HG03159 (cell line): ENCODE results near the gene JAZF1.

ENCODE experiments used
- ATAC-seq: cut with Tn5 transposase; IDR thresholded peaks from one replicate; pipeline ENCODE4 v1.9.1; 2021; ENCODE audit warnings: mild to moderate bottlenecking, moderate library complexity; ENCODE audit not compliant: unreplicated experiment

JAZF1 gene

GRCh38 chr7:27921081-27921836, 259.3 kb downstream of the JAZF1 start:
- peak; percentile 46 for ATAC-seq

- no peak for ATAC-seq
Measured at GRCh38 chr7:27920281-27920946, 260.2 kb downstream of the JAZF1 start.

DNA sequence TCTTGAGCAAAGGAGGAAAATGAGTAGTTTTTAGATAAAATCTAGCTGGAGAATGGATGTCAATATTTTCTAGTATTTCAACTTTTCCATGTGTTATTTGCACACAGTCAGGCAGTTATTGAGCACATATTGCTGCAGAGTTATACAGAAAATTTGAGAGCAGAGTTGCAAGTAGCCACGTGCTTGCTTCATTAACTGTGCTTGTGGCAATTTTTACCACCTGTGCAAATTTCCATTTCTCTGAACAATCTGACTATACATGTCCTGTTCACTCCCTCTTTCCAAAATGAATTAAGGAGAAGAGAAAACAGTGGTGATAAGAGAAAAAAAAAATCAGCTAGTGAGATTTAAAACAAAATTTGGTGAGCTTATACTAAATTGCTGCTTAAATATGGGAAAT, 262.1 kb downstream of the JAZF1 start:
- ATAC-seq = no peak

DNA sequence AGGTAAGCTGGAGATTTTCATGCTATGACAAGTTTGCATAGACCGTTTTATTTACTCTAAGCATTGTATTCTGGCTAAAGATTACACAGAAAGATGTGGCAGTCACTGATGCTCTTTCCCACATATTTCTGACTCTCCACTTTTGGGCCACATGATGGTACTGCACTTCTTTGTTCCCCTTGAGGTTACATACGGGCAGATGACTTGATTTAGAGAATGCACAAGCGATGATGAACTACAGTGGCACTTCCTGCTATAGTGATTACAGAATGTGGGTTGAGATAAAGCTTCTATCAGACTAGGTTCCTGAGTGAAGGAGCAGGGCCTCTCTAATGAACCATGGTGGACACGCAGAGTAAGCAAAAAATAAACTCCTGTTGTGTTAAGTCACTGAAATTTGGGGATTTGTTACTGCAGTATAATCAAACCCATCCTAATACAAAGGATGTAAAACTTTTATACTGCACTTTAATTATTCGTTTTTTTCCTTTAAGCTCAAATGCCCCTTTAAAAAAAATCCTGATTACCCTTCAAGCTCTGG, 262.8 kb downstream of the JAZF1 start:
- ATAC-seq = no peak

DNA sequence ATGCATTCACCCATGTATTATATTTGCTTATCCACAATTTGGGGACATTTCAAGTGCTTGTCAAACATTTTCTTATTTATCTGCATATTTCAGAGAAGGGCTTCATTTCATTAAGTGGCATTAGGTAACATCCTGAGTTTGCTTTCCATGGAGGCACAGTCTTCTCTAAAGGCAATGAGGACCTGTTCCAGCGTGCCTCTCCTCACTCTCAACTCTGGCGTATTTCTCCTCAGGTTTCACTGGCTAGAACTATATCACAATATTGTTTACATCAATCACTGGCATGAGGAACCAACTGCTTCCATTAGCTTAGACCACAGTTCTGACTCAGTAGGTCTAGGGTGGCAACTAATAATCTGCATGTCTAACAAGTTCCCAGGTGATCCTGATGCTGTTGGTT, 263.5 kb downstream of the JAZF1 start:
- no peak for ATAC-seq

DNA sequence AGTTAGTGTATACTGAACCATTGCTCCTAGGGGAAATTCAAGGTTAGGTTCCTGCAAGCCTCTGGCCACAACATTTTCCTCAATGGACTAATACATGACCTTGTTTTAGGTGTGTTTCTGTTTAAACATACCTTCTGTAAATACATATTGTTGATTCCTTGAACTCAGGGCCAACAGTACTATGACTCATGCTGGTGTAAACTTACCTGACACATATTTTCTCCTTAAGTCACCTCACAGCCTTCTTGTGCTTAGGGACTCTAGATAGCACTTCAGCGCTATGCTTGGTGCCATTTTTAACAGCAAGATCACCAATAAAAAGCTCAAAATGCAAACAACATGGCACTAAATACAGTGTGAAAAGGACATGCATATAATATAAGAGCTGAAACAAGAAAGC, 264.2 kb downstream of the JAZF1 start:
- no peak for ATAC-seq

DNA sequence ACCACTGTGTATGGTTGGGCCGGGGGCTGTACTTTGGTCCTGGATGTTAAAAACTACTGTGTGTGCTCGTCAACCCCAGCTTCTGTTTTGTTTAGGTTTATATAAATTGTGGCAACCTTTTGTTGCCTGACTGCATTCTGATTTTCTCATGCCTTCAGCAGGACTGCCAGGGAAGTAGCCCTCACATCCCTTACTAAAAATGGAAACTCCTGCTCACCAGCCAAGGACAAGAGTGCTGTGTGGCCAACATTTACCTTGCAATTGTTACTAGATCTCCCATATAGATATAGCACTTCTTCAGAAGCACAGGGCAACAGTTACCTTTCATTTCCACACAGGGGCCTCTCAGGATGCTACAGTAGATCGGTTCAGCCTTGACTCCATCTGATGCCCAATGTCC, 266.2 kb downstream of the JAZF1 start:
- ATAC-seq = no peak

GRCh38 chr7:27912751-27913150, 267.8 kb downstream of the JAZF1 start:
- ATAC-seq = no peak

GRCh38 chr7:27911920-27912319, 268.7 kb downstream of the JAZF1 start:
- ATAC-seq = no peak

DNA sequence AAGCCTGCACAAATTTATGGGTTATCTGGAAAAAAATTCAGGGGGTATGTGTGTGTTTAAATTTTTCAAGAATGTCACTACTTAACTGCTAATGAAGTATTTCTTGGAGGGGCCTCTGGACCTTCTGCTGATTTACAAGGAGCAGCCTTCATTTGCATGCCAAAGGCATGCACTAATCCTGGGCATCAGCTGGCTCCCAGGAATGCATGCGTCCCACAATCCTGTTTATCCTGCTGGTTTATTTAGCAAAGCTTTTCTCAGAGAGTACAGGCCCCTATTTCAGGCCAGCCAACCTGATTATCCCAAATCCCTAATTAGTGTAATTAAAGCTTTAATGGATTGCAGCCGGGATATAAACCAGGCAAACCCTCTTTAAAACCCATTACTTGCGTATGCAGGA, 270.3 kb downstream of the JAZF1 start:
- no peak for ATAC-seq

GRCh38 chr7:27908534-27909165, 271.9 kb downstream of the JAZF1 start:
- no peak for ATAC-seq

DNA sequence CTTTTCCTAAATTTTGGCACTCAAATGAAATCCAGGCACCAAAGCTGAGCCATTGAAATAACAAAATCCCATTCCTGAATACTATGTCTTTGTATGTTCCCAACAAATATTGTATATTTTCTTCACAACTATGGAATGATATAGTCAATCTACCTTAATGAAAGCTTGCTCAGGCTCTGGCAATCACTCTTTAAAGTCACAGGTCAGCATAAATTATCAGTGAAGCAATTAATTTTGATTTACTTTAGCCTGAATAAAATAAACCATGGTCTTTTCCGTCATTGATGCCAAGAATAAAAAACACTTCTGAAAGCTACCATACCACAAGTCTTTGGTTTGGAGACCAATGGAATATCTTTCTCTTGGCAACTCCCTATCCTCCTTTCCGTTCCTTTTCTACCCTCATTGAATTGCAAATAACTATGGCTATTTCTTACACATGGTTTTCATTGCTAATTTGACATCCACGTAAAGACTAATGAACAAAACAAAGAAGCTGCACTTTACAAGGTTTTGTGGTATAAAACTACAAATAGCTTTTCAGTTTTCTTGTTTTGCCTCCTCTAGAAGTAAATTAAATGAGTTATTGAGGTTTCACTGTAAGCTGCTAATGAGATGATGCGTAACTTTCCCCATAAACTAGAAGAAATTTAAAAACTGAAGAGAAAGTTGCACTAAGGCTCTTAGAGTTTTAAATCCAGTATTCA, 274.1 kb downstream of the JAZF1 start:
- no peak for ATAC-seq

DNA sequence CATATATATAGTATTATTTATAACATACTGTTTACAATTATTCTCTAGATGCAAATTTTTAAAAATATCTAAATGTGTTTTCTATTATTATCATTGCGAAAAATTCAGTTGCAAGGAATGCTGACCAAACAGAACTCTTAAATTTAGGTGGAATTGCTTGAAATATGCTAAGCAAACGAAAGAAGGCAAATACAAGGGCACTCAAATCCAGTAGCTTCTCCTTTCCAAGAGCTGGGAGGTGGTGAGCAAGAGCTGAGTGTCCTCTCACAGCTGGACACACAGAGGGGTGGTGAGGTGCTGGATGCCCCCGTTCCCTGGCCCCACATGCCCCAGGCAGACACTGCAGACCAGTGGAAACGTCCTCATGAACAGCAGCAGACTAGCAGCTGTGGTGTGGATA, 274.6 kb downstream of the JAZF1 start:
- no peak for ATAC-seq

DNA sequence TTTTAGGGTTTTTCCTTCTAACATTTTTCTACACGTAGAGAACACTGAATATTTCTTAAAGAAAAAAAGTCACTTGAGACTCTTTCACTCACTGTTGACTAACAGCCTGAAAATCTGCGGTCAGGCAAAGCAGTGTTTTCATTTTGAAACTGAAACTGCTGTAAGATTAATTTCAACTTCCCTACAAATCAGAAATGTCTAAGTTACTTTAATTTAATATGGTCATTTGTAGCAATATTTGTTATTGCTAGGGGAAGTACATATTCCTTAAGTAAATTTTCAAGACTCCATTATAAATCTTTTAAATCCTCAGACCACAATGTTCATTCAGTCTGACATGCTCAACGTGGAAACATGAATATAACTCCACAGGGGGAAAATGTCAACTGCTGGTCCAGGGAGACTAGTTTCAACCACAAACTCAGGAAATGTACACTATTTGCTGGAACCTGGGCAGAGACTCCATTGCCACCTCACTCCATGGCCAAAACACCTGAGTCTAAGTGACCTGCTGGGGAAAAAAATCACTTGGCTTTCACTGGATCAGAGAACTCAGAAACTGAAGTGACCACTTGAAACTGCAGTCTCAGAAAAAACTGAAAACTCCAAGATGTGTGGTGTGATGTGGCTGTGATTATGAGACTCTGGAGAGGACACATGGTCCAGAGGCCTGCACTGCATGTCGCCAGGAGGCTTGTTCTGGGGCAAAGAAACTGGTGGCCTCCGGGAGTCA, 279.4 kb downstream of the JAZF1 start:
- ATAC-seq = peak; percentile 89

- no peak for ATAC-seq
Measured at GRCh38 chr7:27900006-27900405, 280.6 kb downstream of the JAZF1 start.

DNA sequence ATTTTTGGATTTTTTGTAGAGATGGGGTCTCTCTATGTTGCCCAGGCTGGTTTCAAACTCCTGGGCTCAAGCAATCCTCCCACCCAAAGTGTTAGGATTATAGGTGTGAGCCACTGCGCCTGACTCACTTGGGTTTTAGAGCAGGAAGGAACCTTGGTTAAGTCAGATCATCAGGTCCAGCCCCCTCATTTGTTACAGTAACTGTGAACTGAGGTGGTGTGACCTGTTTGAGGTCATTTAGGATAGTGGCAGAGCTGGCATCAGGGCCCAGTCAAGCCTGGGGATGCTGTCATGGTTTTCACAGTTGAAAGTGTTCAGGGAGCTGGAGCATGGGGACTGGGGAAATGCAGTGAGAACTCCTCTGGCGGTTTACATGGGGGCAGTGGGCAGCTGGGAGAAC, 281.0 kb downstream of the JAZF1 start:
- ATAC-seq = no peak

- no peak for ATAC-seq
Measured at GRCh38 chr7:27897441-27897847, 283.2 kb downstream of the JAZF1 start.

DNA sequence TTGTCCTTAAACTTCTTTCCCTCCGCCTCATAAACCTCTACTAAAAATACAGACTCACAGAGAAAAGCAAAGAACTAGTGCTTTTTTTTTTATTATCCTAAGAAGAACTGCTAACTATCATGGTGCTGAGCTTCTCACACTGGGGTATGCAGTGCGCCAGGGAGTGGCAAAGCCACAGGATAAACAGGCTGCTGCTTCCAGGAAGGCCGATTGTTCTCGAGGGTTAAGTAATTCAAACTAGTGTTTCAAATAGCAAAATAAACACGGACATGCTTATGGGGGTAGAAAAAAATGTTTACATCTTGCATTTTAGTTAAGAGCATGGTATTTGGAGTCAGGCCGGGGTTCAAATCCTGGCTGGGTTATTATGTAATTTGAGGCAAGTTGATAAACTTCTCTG, 283.6 kb downstream of the JAZF1 start:
- no peak for ATAC-seq

DNA sequence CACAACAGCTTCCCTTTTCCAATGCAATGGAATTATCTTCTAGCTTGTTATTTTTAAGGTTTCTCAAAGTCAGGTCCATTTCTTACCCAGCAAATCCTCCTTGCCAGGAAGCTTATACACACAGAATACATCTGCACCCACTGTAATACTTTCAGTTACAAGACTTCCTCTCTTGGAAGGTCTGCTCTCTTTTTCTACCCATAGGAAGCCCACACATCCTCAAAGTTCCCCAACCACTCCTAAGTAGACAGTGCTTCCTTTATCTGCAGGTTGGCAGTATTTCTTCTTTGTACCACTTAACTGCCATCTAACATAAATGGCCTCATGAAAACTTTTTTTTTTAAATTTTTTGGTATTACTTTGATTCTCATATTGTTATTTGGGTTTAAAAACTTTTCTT, 285.0 kb downstream of the JAZF1 start:
- ATAC-seq = no peak

GRCh38 chr7:27890205-27890849, 290.3 kb downstream of the JAZF1 start:
- ATAC-seq = peak; percentile 100
